Uterus (tissue), 2 donors: ENCODE data around the gene ZDHHC9.

Source experiments
- CTCF ChIP-seq, 4 experiments: fragments of 200-600 bp in 2 of 4; fragments of 450-650 bp in 2 of 4; sonication (generic) in 2 of 4; IDR thresholded peaks; one replicate each; pipeline ENCODE4 v1.5.1; 2016 to 2019; ENCODE audit warnings: antibody characterized with exemption in 4 of 4, mild to moderate bottlenecking in 2 of 4, moderate library complexity in 1 of 4
- POLR2A ChIP-seq, 2 donors: fragments of 450-650 bp; IDR thresholded peaks; one replicate each; pipeline ENCODE4 v1.6.1; 2016; ENCODE audit warnings: antibody characterized with exemption in 2 of 2, mild to moderate bottlenecking in 1 of 2, moderate library complexity in 1 of 2

DNA sequence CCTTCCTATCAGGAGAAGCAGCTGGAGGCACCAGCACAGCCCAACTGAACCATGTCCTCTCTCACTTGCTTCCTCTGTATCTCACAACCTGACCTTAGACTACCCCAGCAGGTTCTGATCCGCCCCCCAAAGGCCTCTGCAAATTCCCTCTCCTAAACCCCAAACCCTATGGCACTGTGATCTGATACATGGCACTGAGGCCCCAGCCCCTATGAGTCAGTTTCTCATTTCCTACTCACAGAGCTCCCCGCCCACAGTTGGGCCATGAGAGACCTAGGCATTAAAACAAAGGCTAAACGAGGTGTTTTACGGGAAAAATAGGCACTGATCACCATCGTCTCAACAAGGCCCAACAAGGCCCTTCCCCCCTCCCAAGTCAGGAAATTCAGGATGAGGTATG, 44.8 kb downstream of the ZDHHC9 start:
- TF ChIP-seq CTCF (IDR thresholded peaks at IDR 0.05) (no peak), POLR2A (IDR thresholded peaks at IDR 0.05) (no peak)
